Vagina (tissue), 2 donors: Measurements from ENCODE around the gene C1orf87.

Source experiments
- POLR2AphosphoS5 ChIP-seq, 2 donors: sonication (generic); formaldehyde crosslinking; IDR thresholded peaks; one replicate each; pipeline ENCODE4 v1.9.0; 2017; ENCODE audit warnings: antibody characterized with exemption in 2 of 2, mild to moderate bottlenecking in 2 of 2, low read depth in 1 of 2; ENCODE audit not compliant: insufficient read depth in 1 of 2
- TF ChIP-seq, protein P1 (sequence below), 3 experiments: fragments of 450-650 bp in 2 of 3; fragments of 200-600 bp in 1 of 3; sonication (generic) in 1 of 3; IDR thresholded peaks; one replicate each; pipeline ENCODE4 v1.5.1; 2017 to 2019; ENCODE audit warnings: antibody characterized with exemption in 3 of 3, mild to moderate bottlenecking in 2 of 3, moderate library complexity in 2 of 3

GRCh38 chr1:59992040-59992820 lies 81.3 kb downstream of the C1orf87 start:
- TF ChIP-seq, protein P1, sequence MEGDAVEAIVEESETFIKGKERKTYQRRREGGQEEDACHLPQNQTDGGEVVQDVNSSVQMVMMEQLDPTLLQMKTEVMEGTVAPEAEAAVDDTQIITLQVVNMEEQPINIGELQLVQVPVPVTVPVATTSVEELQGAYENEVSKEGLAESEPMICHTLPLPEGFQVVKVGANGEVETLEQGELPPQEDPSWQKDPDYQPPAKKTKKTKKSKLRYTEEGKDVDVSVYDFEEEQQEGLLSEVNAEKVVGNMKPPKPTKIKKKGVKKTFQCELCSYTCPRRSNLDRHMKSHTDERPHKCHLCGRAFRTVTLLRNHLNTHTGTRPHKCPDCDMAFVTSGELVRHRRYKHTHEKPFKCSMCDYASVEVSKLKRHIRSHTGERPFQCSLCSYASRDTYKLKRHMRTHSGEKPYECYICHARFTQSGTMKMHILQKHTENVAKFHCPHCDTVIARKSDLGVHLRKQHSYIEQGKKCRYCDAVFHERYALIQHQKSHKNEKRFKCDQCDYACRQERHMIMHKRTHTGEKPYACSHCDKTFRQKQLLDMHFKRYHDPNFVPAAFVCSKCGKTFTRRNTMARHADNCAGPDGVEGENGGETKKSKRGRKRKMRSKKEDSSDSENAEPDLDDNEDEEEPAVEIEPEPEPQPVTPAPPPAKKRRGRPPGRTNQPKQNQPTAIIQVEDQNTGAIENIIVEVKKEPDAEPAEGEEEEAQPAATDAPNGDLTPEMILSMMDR (IDR thresholded peaks at IDR 0.05): no peak
- no peak for TF ChIP-seq POLR2AphosphoS5 (IDR thresholded peaks at IDR 0.05; ENCODE audit: insufficient read depth in 1 of 2, low read depth in 1 of 2)
